Heart right ventricle (tissue), 16 donors: ENCODE data around the gene KIF2C. TPM values are rescaled to one million over a fixed set of nuclear protein-coding genes. Genes with fewer than 3 reads are reported as not detected.

ENCODE experiments used
- ATAC-seq, 8 donors: fragments of 200-7000 bp; cut with Tn5 transposase; one replicate each; pipeline ENCODE4 v1.9.1; 2020; ENCODE audit warnings: mild to moderate bottlenecking in 8 of 8, moderate library complexity in 8 of 8, moderate number of reproducible peaks in 1 of 8
- DNase-seq, 2 donors: peaks; one replicate each; pipeline ENCODE4 v3.0.0-alpha.2; 2020
- H3K27ac ChIP-seq, 10 donors: fragments of 200-600 bp; sonication (generic) in 2 of 10; one replicate each; pipeline versions ENCODE4 v1.5.0 to v1.8.0; 2020 to 2022; ENCODE audit warnings: mild to moderate bottlenecking in 3 of 10
- H3K27me3 ChIP-seq, 7 donors: fragments of 200-600 bp; one replicate each; pipeline ENCODE4 v1.8.0; 2021 to 2022; ENCODE audit warnings: mild to moderate bottlenecking in 2 of 7
- H3K36me3 ChIP-seq, 9 donors: fragments of 200-600 bp; sonication (generic) in 1 of 9; one replicate each; pipeline versions ENCODE4 v1.5.0 to v1.8.0; 2020 to 2022; ENCODE audit warnings: mild to moderate bottlenecking in 2 of 9
- H3K4me1 ChIP-seq, 9 donors: fragments of 200-600 bp; sonication (generic) in 1 of 9; one replicate each; pipeline versions ENCODE4 v1.5.0 to v1.8.0; 2020 to 2022; ENCODE audit warnings: mild to moderate bottlenecking in 4 of 9
- H3K4me3 ChIP-seq, 10 donors: fragments of 200-600 bp; sonication (generic) in 2 of 10; one replicate each; pipeline versions ENCODE4 v1.5.0 to v1.8.0; 2020 to 2022; ENCODE audit warnings: mild to moderate bottlenecking in 7 of 10, moderate library complexity in 2 of 10
- H3K9me3 ChIP-seq, 11 donors: fragments of 200-600 bp in 10 of 11; sonication (generic) in 2 of 11; one replicate each; pipeline versions ENCODE4 v1.5.0 to v1.8.0; 2013 to 2022; ENCODE audit warnings: mild to moderate bottlenecking in 2 of 11, control low read depth in 1 of 11, moderate library complexity in 1 of 11
- CTCF ChIP-seq, 9 donors: fragments of 200-600 bp; sonication (generic) in 2 of 9; IDR thresholded peaks; one replicate each; pipeline versions ENCODE4 v1.5.0 to v1.8.0; 2021 to 2022; ENCODE audit warnings: antibody characterized with exemption in 9 of 9, mild to moderate bottlenecking in 5 of 9, moderate library complexity in 1 of 9
- WGBS, 2 donors: extraction: QIAGEN DNeasy Blood & Tissue Kit; methylation state at CpG; one replicate each; pipeline ENCODE4 v1.1.7; 2013; ENCODE audit warnings: inconsistent platforms in 1 of 2; 5-methylcytosine and 5-hydroxymethylcytosine counted together
- intact Hi-C, 10 donors: fragments of 100-400 bp; cut with DNase I; formaldehyde crosslinking; loops; one replicate each; pipeline versions ENCODE4 v1.11.1 to v1.14.2; 2022
- polyA plus RNA-seq, 2 donors: library from polyadenylated mRNA; stranded (reverse); fragments of 200-250 nt; gene quantifications; one replicate each; pipeline ENCODE4 v1.2.3, GENCODE V29; 2013
- total RNA-seq, 10 donors: library from RNA; stranded (reverse); fragmentation: NEBNext Ultra II Directional in 3 of 10; extraction: Animal tissue kit (Norgen Biotek cat#: 25700) in 3 of 10; gene quantifications; one replicate each; pipeline versions ENCODE4 v1.2.1 to v1.2.4, GENCODE V29; 2021 to 2023
- donor health status: Arrhythmogenic right ventricular cardiomyopathy.
- donor health status: ischemic (EF 13 %, LVEDD 7.1; RV severe dilation, severe dysfunction).
- donor health status: healthy with polysubstance abuse.
- donor health status: DM: no; HTN: yes; CAD: no.
- donor health status: DM: no; HTN: no; CAD: no.
- donor health status: ischemic (EF 25% LVEDD 6.9; RV normal size, moderate dysfunction).
- donor health status: ischemic (EF 25% LVEDD 5.7; RV mildly dilated, moderate dysfunction).
- donor health status: healthy.
- donor health status: DM: yes; HTN: yes; CAD: no.
- donor health status: Ischemic cardiomyopathy.
- donor health status: ischemic (EF 35%, LVEDD 5.7; RV mildly dilated, moderate dysfunction).
- donor health status: nonischemic (EF 11% LVEDD 7.7; RV severe dilation, severe dysfunction).
- donor health status: DM: yes; HTN: yes; CAD: no.
- donor health status: PGD.
- donor health status: ischemic (EF 29% LVEDD 5.4; RV normal size, mild dysfunction).
- donor health status: nonischemic (EF 23%, LVEDD 6.1; RV moderate dilation, normal function).

Gene KIF2C
- total and polyA plus RNA-seq, 12 donors, result 0.22 to 3.7 (median 1.2) TPM

DNA sequence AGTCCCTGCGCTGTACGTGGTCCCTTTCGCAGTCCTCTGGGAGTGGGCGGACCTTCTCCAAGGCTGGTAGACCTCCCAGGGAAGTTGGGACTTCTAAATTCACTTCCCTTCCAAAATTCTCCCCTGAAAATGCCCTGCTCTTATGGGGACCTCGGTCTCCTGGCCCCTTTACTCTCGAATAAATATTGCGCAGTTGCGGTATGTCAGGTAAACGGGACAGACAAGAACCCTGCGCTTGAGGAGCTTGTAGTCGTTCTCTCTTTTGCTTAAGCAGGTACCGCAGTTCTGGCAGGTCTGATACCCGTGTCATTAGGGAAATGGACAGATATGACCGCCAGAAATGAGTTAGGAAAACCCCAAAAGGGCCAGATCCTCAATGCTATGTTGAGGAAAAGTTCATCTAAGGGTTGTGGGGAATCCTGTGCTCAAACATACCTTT lies 561 bp downstream of the KIF2C start:
- DNase-seq, result no peak
- 2 to 5% methylated on average over 14 of the region's 14 CpGs for WGBS, 2 donors
- Histone ChIP-seq H3K4me1 (peaks cover 0 to 11% (median 8%) of the 10 kb centered on the region in 9 donors), H3K36me3 (peaks cover 0 to 18% (median 0%) of the 10 kb centered on the region in 9 donors), H3K9me3 (no peaks in the 10 kb centered on the region), H3K4me3 (peak overlapping the region in 9 of 10 donors; percentile 36 to 64 (median 53)), H3K27ac (peak overlapping the region in 3 of 10 donors; percentile 67 to 91 (median 72)), H3K27me3 (no peaks in the 10 kb centered on the region)
- no peak for TF ChIP-seq CTCF (IDR thresholded peaks at IDR 0.05)
- peak in 2 of 8 donors; percentile 8 to 9 for ATAC-seq
- intact Hi-C loops, result no loop called here

GRCh38 chr1:44743211-44743610 lies 3.6 kb downstream of the KIF2C start:
- no peaks in the 10 kb centered on the region for H3K9me3 ChIP-seq
- intact Hi-C loops, result no loop called here
- no peak for TF ChIP-seq CTCF (IDR thresholded peaks at IDR 0.05)
- H3K27me3 ChIP-seq, result no peaks in the 10 kb centered on the region
- DNase-seq, result no peak
- no peak for ATAC-seq
- no peak overlapping the region for H3K4me3 ChIP-seq
- peaks cover 0 to 11% (median 8%) of the 10 kb centered on the region in 9 donors for H3K4me1 ChIP-seq
- WGBS, 2 donors, result 90 to 96% methylated on average over 1 of the region's 1 CpG
- peaks cover 0 to 42% (median 0%) of the 10 kb centered on the region in 9 donors for H3K36me3 ChIP-seq
- H3K27ac ChIP-seq, result no peak overlapping the region

DNA sequence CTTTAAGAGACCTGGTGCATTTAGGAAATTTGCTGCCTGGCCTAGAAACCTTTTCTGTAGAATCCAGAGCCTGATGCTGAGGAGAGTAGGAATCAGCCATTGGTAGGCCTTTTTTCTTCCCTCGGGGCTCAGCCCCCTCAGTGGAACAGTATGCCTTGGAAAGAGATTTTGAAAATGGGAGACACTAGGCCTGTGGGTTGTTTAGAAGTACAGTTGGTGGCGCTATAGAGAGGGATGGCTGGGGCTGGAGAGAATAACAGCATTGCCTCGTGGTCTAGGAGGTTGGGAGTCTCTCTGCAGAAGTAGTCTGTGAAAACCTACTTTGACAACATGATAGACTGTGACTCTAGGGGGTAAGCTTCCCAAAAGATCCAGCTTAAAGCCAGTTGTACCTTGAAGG lies 8.2 kb downstream of the KIF2C start:
- no peaks in the 10 kb centered on the region for H3K4me1 ChIP-seq
- no peaks in the 10 kb centered on the region for H3K9me3 ChIP-seq
- intact Hi-C loops, result no loop called here
- H3K36me3 ChIP-seq, result peaks cover 0 to 69% (median 0%) of the 10 kb centered on the region in 9 donors
- no peak for ATAC-seq
- no peak for DNase-seq
- H3K27me3 ChIP-seq, result no peaks in the 10 kb centered on the region
- WGBS, 2 donors, result 89 to 96% methylated on average over 3 of the region's 3 CpGs
- no peak overlapping the region for H3K27ac ChIP-seq
- H3K4me3 ChIP-seq, result no peak overlapping the region
- no peak for TF ChIP-seq CTCF (IDR thresholded peaks at IDR 0.05)

GRCh38 chr1:44757420-44757819 lies 17.8 kb downstream of the KIF2C start:
- Histone ChIP-seq H3K4me3 (no peak overlapping the region), H3K27ac (no peak overlapping the region), H3K4me1 (peaks cover 0 to 4% (median 0%) of the 10 kb centered on the region in 9 donors), H3K27me3 (no peaks in the 10 kb centered on the region), H3K9me3 (no peaks in the 10 kb centered on the region), H3K36me3 (peaks cover 0 to 100% (median 0%) of the 10 kb centered on the region in 9 donors)
- no peak for DNase-seq
- TF ChIP-seq CTCF (IDR thresholded peaks at IDR 0.05), result no peak
- no peak for ATAC-seq
- 94 to 98% methylated on average over 2 of the region's 2 CpGs for WGBS, 2 donors
- intact Hi-C loops, result no loop called here
